HepG2 (cell line): ENCODE data around the gene SLC4A8. TPM values are rescaled to one million over a fixed set of nuclear protein-coding genes. Genes with fewer than 3 reads are reported as not detected.

Experiments used
- ATAC-seq: fragments of 200-7000 bp; cut with Tn5 transposase; 3 replicates; pipeline ENCODE4 v1.9.1; 2020; ENCODE audit warnings: mild to moderate bottlenecking, moderate library complexity
- BruUV-seq: library from RNA; stranded (reverse); fragments of 400-500 nt; replicated peaks from 2 replicates; lab custom pipeline; 2021; lab: Mats Ljungman, UMichigan
- CTCF ChIA-PET: fragments of 300-600 bp; formaldehyde crosslinking; extraction: SDS; loops from one replicate; lab custom pipeline; 2021; ENCODE audit warnings: low total read pairs, inconsistent platforms, low intra/inter-chr PET ratio; lab: Yijun Ruan, JAX
- POLR2A ChIA-PET: fragments of 350-600 bp; sonication (Branson Sonifier 250); formaldehyde crosslinking; loops from one replicate; lab custom pipeline; 2020; ENCODE audit warnings: antibody characterized with exemption, inconsistent platforms; lab: Yijun Ruan, JAX
- DNase-seq: peaks from one replicate; pipeline ENCODE4 v3.0.0-alpha.2; 2015; ENCODE audit warnings: low spot score
- FAIRE-seq: peaks from 3 replicates; lab custom pipeline; 2011; peaks lifted over from hg19 to GRCh38; lab: Jason Lieb, UNC
- H2AFZ ChIP-seq: one replicate; pipeline ENCODE4 v1.6.1; 2011; ENCODE audit warnings: low read length, inconsistent platforms
- H3K27ac ChIP-seq: fragments of 300-600 bp; 3 replicates; pipeline ENCODE4 v1.8.0; 2011; ENCODE audit warnings: mixed run types, mild to moderate bottlenecking, mixed read lengths, low read length, inconsistent platforms; ENCODE audit not compliant: insufficient read depth; ENCODE audit errors: extremely low read length
- H3K27me3 ChIP-seq, 2 experiments: fragments of 200-600 bp in 1 of 2; 2 replicates in 1 of 2; 3 replicates in 1 of 2; pipeline versions ENCODE4 v1.6.0 to v1.8.0; 2011; ENCODE audit warnings: low read length in 2 of 2, mild to moderate bottlenecking in 2 of 2, moderate library complexity in 2 of 2, inconsistent platforms in 1 of 2; ENCODE audit not compliant: insufficient read depth in 2 of 2, control insufficient read depth in 1 of 2
- H3K36me3 ChIP-seq, 2 experiments: fragments of 200-600 bp in 1 of 2; replicated peaks in 1 of 2; 2 replicates in 1 of 2; 3 replicates in 1 of 2; pipeline versions ENCODE4 v1.5.1 to v1.8.0; 2011; ENCODE audit warnings: low read length in 2 of 2, inconsistent platforms in 1 of 2; ENCODE audit not compliant: insufficient read depth in 2 of 2, control insufficient read depth in 1 of 2
- H3K4me1 ChIP-seq: 2 replicates; pipeline ENCODE4 v1.5.1; 2012; ENCODE audit warnings: low read length, inconsistent platforms; ENCODE audit not compliant: insufficient read depth
- H3K4me2 ChIP-seq: 2 replicates; pipeline ENCODE4 v1.6.0; 2011; ENCODE audit warnings: low read depth, low read length, inconsistent platforms
- H3K4me3 ChIP-seq, 3 experiments: fragments of 200-600 bp in 1 of 3; sonication (generic), shearing (Covaris generic) in 1 of 3; replicated peaks in 1 of 3; 2 replicates each; pipeline ENCODE4 v1.5.1; 2011 to 2016; ENCODE audit warnings: low read length in 3 of 3, inconsistent platforms in 2 of 3, low read depth in 2 of 3, mild to moderate bottlenecking in 2 of 3, control low read depth in 1 of 3, mixed read lengths in 1 of 3; ENCODE audit not compliant: insufficient read depth in 1 of 3
- H3K79me2 ChIP-seq: one replicate; pipeline ENCODE4 v1.6.1; 2011; ENCODE audit warnings: low read length, inconsistent platforms; ENCODE audit not compliant: insufficient read depth
- H3K9ac ChIP-seq: 2 replicates; pipeline ENCODE4 v1.6.0; 2011; ENCODE audit warnings: mild to moderate bottlenecking, low read depth, low read length, inconsistent platforms; ENCODE audit not compliant: insufficient read depth
- H3K9me3 ChIP-seq: 2 replicates; pipeline ENCODE4 v1.5.1; 2012; ENCODE audit warnings: mild to moderate bottlenecking, low read length
- H4K20me1 ChIP-seq: 2 replicates; pipeline ENCODE4 v1.6.0; 2011; ENCODE audit warnings: inconsistent platforms, mild to moderate bottlenecking, low read length, moderate library complexity; ENCODE audit not compliant: insufficient read depth
- KDM1A ChIP-seq: IDR thresholded peaks from 2 replicates; pipeline ENCODE4 v1.6.1; 2016; ENCODE audit warnings: missing compliant biosample characterization
- RARG ChIP-seq: sonication (generic); formaldehyde crosslinking; IDR thresholded peaks from 2 replicates; pipeline ENCODE4 v1.4.0; 2020; ENCODE audit warnings: low read depth, mild to moderate bottlenecking, missing genetic modification reagents
- WGBS: methylation state at CpG from one replicate; pipeline ENCODE4 v1.1.6; 2017; ENCODE audit warnings: low lambda C conversion rate; 5-methylcytosine and 5-hydroxymethylcytosine counted together
- in situ Hi-C: cut with HindIII; loops from 2 replicates; pipeline ENCODE4 v1.10.0; 2017; ENCODE audit warnings: low pct_unique_long_range_greater_than_20kb; ENCODE audit not compliant: extremely low pct_ligation_motif_present
- intact Hi-C: fragments of 100-400 bp; cut with micrococcal nuclease; formaldehyde crosslinking; loops from one replicate; pipeline ENCODE4 v1.10.0; 2022; ENCODE audit not compliant: unreplicated experiment
- polyA plus RNA-seq, 8 experiments: library from polyadenylated mRNA; depleted of rRNA in 3 of 8; stranded (reverse) in 7 of 8; unstranded in 1 of 8; fragments of >200 nt; fragmentation: Illumina TruSeq in 4 of 8; extraction: Trizol in 4 of 8; gene quantifications; 2 replicates each; pipeline versions ENCODE4 v1.2.1 to v1.2.3, GENCODE V29; 2011 to 2016; ENCODE audit warnings: low read depth in 4 of 8, missing spikeins in 1 of 8, mixed read lengths in 1 of 8; ENCODE audit not compliant: insufficient read depth in 1 of 8
- total RNA-seq, 5 experiments: library from RNA; depleted of rRNA; stranded (reverse); fragments of >200 nt; fragmentation: Illumina TruSeq; extraction: Trizol; gene quantifications; 2 replicates each; pipeline ENCODE4 v1.2.3, GENCODE V29; 2016; ENCODE audit warnings: low read depth in 1 of 5
- TF ChIP-seq, protein P1 (sequence below): sonication (generic); formaldehyde crosslinking; IDR thresholded peaks from 2 replicates; pipeline ENCODE4 v1.5.1; 2020; ENCODE audit warnings: mild to moderate bottlenecking, moderate library complexity, missing genetic modification reagents
- TF ChIP-seq, protein P2 (sequence below): sonication (generic); formaldehyde crosslinking; conservative IDR thresholded peaks from 2 replicates; pipeline ENCODE4 v1.4.0; 2020; ENCODE audit warnings: mild to moderate bottlenecking, missing genetic modification reagents, moderate library complexity
- TF ChIP-seq, protein P3 (sequence below): sonication (generic); formaldehyde crosslinking; IDR thresholded peaks from 2 replicates; pipeline ENCODE4 v1.4.0; 2020; ENCODE audit warnings: mild to moderate bottlenecking, missing genetic modification reagents

SLC4A8 gene
- total and polyA plus RNA-seq, 2 of the 13 experiments (the other 11 are each of a cell fraction or from before 2014, with no cell fraction given), result under 0.01 to 0.07 TPM

DNA sequence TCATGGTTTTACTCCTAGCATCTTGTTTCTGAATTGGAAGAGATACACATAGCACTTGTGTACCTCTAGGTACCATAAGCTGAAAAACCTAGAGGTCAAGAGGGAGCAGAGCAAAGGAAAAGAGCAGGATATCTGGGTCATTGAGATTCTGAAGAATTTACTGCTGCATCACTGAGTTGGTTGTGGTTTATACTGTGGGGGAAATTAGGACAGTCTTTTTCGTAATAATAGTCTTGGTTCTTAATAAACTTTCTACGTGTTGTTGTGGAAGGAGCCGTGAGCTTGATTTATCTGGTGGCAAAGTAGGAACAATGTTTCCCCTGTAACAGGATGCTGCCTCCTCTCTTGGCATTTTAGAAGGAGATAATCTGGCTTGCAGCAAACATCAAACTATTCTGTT is 80.2 kb downstream of the SLC4A8 start (continued):
- TF ChIP-seq, protein P1, sequence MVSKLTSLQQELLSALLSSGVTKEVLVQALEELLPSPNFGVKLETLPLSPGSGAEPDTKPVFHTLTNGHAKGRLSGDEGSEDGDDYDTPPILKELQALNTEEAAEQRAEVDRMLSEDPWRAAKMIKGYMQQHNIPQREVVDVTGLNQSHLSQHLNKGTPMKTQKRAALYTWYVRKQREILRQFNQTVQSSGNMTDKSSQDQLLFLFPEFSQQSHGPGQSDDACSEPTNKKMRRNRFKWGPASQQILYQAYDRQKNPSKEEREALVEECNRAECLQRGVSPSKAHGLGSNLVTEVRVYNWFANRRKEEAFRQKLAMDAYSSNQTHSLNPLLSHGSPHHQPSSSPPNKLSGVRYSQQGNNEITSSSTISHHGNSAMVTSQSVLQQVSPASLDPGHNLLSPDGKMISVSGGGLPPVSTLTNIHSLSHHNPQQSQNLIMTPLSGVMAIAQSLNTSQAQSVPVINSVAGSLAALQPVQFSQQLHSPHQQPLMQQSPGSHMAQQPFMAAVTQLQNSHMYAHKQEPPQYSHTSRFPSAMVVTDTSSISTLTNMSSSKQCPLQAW (CRISPR knock-in tag), result no peak
- TF ChIP-seq KDM1A, result no peak
- TF ChIP-seq RARG (CRISPR knock-in tag), result no peak
- TF ChIP-seq, protein P2, sequence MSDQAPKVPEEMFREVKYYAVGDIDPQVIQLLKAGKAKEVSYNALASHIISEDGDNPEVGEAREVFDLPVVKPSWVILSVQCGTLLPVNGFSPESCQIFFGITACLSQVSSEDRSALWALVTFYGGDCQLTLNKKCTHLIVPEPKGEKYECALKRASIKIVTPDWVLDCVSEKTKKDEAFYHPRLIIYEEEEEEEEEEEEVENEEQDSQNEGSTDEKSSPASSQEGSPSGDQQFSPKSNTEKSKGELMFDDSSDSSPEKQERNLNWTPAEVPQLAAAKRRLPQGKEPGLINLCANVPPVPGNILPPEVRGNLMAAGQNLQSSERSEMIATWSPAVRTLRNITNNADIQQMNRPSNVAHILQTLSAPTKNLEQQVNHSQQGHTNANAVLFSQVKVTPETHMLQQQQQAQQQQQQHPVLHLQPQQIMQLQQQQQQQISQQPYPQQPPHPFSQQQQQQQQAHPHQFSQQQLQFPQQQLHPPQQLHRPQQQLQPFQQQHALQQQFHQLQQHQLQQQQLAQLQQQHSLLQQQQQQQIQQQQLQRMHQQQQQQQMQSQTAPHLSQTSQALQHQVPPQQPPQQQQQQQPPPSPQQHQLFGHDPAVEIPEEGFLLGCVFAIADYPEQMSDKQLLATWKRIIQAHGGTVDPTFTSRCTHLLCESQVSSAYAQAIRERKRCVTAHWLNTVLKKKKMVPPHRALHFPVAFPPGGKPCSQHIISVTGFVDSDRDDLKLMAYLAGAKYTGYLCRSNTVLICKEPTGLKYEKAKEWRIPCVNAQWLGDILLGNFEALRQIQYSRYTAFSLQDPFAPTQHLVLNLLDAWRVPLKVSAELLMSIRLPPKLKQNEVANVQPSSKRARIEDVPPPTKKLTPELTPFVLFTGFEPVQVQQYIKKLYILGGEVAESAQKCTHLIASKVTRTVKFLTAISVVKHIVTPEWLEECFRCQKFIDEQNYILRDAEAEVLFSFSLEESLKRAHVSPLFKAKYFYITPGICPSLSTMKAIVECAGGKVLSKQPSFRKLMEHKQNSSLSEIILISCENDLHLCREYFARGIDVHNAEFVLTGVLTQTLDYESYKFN (CRISPR knock-in tag), result no peak

DNA sequence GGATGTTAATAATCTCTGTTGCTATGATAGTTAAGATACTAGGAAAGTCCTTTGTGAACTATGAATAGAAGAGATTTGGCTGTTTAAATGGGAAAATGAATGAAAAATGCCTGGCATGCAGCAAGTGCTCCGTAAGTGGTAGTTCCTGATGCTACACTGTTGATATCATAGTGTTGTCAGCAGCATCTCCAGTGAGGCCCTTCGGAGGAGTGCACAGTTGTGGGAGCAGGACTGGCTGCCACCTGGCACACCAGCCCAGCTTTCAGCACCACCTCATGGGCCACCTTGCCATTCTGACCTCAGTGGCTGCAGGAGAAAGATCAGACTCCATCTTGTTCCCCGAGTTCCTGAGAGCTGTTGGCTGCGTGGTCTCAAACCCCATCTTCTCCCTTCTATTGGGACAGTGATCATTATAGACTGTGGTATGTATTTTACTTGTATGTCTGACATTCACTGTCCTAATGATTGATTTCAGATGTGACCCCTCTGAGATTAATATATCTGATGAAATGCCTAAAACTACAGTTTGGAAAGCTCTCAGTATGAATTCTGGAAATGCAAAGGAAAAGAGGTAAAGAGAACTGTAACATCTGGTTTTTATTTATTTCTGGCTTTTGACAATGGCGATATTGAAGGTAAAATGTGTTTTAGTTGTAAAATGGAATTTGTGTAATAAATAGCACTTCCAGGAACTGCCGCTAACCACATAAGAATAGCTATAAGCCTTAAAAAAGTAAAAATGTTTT is 80.9 kb downstream of the SLC4A8 start:
- Histone ChIP-seq H3K9me3 (no peaks in the 10 kb centered on the region), H3K27ac (no peak overlapping the region), H3K36me3 (no peaks in the 10 kb centered on the region), H3K9ac (no peak overlapping the region), H3K79me2 (no peaks in the 10 kb centered on the region), H3K4me1 (no peaks in the 10 kb centered on the region), H3K27me3 (0 out of 5 replicates have a peak, but pooled peaks cover 1% of the 10 kb centered on the region in 2 experiments), H2AFZ (no peak overlapping the region), H4K20me1 (no peaks in the 10 kb centered on the region), H3K4me3 (no peak overlapping the region), H3K4me2 (no peak overlapping the region)
- POLR2A ChIA-PET, result no interaction called here
- intact Hi-C loops, result no loop called here
- no TSS peak for BruUV-seq
- CTCF ChIA-PET, result no interaction called here
- WGBS, result 21% methylated on average over 6 of the region's 6 CpGs
- FAIRE-seq (no peak), DNase-seq (no peak), ATAC-seq (no peak)
- in situ Hi-C loops, result no loop called here
- TF ChIP-seq, protein P3, sequence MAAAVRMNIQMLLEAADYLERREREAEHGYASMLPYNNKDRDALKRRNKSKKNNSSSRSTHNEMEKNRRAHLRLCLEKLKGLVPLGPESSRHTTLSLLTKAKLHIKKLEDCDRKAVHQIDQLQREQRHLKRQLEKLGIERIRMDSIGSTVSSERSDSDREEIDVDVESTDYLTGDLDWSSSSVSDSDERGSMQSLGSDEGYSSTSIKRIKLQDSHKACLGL (CRISPR knock-in tag), result no peak
